Ovary (tissue), 9 donors: ENCODE measurements around the gene CTH. TPM values are rescaled to one million over a fixed set of nuclear protein-coding genes. Genes with fewer than 3 reads are reported as not detected.
"Not testable (repeated sequence)": the region's sequence is repeated elsewhere in the genome, so short reads cannot be mapped to it uniquely, and the experiment has no call there.

Source experiments
- DNase-seq, 5 donors: peaks; one replicate each; pipeline ENCODE4 v3.0.0-alpha.2; 2019 to 2020
- H3K27ac ChIP-seq, 2 donors: fragments of 200-600 bp; one replicate each; pipeline versions ENCODE4 v1.5.1 to v1.8.0; 2019 to 2022
- H3K27me3 ChIP-seq: fragments of 200-600 bp; one replicate; pipeline ENCODE4 v1.8.0; 2022
- H3K36me3 ChIP-seq: fragments of 200-600 bp; sonication (generic); one replicate; pipeline ENCODE4 v1.5.1; 2019
- H3K4me1 ChIP-seq: one replicate; pipeline ENCODE4 v1.8.1; 2013; ENCODE audit warnings: mild to moderate bottlenecking, moderate library complexity; ENCODE audit not compliant: insufficient read depth
- H3K4me3 ChIP-seq: fragments of 200-600 bp; sonication (generic); one replicate; pipeline ENCODE4 v1.5.1; 2017
- H3K9me3 ChIP-seq, 2 donors: fragments of 200-600 bp in 1 of 2; sonication (generic) in 1 of 2; one replicate each; pipeline versions ENCODE4 v1.5.1 to v1.8.1; 2013 to 2019; ENCODE audit warnings: mild to moderate bottlenecking in 1 of 2, moderate library complexity in 1 of 2
- EP300 ChIP-seq: sonication (generic); formaldehyde crosslinking; IDR thresholded peaks from one replicate; pipeline ENCODE4 v1.6.1; 2017; ENCODE audit warnings: antibody characterized with exemption
- POLR2A ChIP-seq: fragments of 450-650 bp; IDR thresholded peaks from one replicate; pipeline ENCODE4 v1.6.1; 2017; ENCODE audit warnings: antibody characterized with exemption, mild to moderate bottlenecking, moderate library complexity
- WGBS, 3 donors: extraction: QIAGEN DNeasy Blood & Tissue Kit in 1 of 3; methylation state at CpG; one replicate each; pipeline versions ENCODE4 v1.1.5 to v1.1.7; 2013 to 2017; 5-methylcytosine and 5-hydroxymethylcytosine counted together
- intact Hi-C, 4 donors: fragments of 100-400 bp; cut with DNase I; formaldehyde crosslinking; loops; one replicate each; pipeline versions ENCODE4 v1.11.0 to v1.15.1; 2022 to 2023
- polyA plus RNA-seq, 2 donors: library from polyadenylated mRNA; stranded (reverse); fragments of 200-250 nt in 1 of 2; fragments of 350-450 nt in 1 of 2; fragmentation: Illumina TruSeq in 1 of 2; extraction: RNeasy Lipid Tissue Mini Kit (QIAGEN cat#74804) in 1 of 2; gene quantifications; one replicate each; pipeline ENCODE4 v1.2.3, GENCODE V29; 2013 to 2014
- total RNA-seq, 7 donors: library from RNA; depleted of rRNA in 2 of 7; stranded (reverse); fragments of >200 nt in 2 of 7; fragmentation: NEBNext Ultra II Directional in 3 of 7; extraction: Animal tissue kit (Norgen Biotek cat#: 25700) in 3 of 7; gene quantifications; one replicate each; pipeline versions ENCODE4 v1.1.0 to v1.2.4, GENCODE V29; 2016 to 2023
- TF ChIP-seq, protein P1 (sequence below), 3 donors: fragments of 450-650 bp in 2 of 3; fragments of 200-600 bp in 1 of 3; IDR thresholded peaks; one replicate each; pipeline versions ENCODE4 v1.5.1 to v1.8.0; 2016 to 2022; ENCODE audit warnings: antibody characterized with exemption in 3 of 3, mild to moderate bottlenecking in 1 of 3
- donor health status: DM: no; HTN: no; CAD: no; lungs with moderate emphysema.
- donor health status: DM: no; HTN: no; CAD: no.
- donor health status: Bipolar disorder and iron deficiency.
- donor health status: DM: yes; HTN: yes; CAD: no.
- donor health status: DM: no; HTN: no; CAD: no.
- donor health status: DM: yes; HTN: yes; CAD: no.

Gene CTH
- total and polyA plus RNA-seq, 9 donors, result 4.7 to 36.2 (median 15.8) TPM

DNA sequence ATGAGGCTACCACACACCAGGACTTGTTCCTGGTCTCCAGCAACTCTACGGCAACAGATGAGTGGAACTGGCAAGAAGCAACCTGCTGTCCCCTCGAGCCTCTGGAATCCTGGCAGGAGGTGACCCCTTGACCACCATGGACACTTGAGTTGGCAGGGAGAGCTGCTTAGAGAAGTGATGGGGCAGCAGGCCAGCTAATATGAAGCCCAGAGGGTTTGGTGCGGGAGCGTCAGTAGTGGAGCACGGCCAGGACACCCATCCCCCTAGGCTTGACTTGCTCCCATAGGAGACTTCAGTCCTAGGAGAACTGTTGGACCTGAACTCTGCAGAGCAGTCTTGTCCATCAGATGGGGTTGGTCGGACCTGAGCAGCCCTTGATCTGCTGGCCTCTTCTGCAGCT is 56.5 kb downstream of the CTH start:
- Histone ChIP-seq H3K27ac (no peak overlapping the region), H3K9me3 (no peaks in the 10 kb centered on the region), H3K4me3 (no peak overlapping the region), H3K4me1 (no peaks in the 10 kb centered on the region), H3K36me3 (no peaks in the 10 kb centered on the region), H3K27me3 (no peaks in the 10 kb centered on the region)
- no peak for DNase-seq
- 74 to 79% (median 78%) methylated on average over 6 of the region's 6 CpGs for WGBS, 3 donors
- intact Hi-C loops, result no loop called here
- TF ChIP-seq, protein P1, sequence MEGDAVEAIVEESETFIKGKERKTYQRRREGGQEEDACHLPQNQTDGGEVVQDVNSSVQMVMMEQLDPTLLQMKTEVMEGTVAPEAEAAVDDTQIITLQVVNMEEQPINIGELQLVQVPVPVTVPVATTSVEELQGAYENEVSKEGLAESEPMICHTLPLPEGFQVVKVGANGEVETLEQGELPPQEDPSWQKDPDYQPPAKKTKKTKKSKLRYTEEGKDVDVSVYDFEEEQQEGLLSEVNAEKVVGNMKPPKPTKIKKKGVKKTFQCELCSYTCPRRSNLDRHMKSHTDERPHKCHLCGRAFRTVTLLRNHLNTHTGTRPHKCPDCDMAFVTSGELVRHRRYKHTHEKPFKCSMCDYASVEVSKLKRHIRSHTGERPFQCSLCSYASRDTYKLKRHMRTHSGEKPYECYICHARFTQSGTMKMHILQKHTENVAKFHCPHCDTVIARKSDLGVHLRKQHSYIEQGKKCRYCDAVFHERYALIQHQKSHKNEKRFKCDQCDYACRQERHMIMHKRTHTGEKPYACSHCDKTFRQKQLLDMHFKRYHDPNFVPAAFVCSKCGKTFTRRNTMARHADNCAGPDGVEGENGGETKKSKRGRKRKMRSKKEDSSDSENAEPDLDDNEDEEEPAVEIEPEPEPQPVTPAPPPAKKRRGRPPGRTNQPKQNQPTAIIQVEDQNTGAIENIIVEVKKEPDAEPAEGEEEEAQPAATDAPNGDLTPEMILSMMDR (IDR thresholded peaks at IDR 0.05), result no peak
- no peak for TF ChIP-seq POLR2A
- TF ChIP-seq EP300, result no peak

DNA sequence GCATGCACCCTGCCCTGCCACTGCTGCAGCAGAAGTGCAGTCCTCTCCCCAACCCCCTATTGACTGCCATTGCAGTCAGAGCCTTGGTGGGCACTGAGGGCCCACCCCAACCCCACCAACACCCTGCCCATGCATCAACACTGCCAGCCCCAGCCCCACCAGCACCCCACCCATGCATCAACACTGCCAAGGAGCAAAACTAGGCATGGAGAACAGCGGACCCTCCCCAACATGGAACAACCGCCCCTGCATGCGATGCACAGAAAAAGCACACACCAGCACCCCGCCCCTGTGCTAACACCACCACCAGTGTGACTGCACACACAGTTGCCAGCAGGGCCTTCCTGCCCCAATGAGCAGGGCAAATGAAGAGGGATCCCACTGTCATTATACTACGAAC is 57.1 kb downstream of the CTH start:
- H3K9me3 ChIP-seq, result no peaks in the 10 kb centered on the region
- H3K4me1 ChIP-seq, result no peaks in the 10 kb centered on the region
- DNase-seq, result no peak
- no peaks in the 10 kb centered on the region for H3K27me3 ChIP-seq
- H3K36me3 ChIP-seq, result no peaks in the 10 kb centered on the region
- intact Hi-C loops, result no loop called here
- WGBS, 3 donors, result 83 to 97% (median 96%) methylated on average over 5 of the region's 5 CpGs
- no peak overlapping the region for H3K4me3 ChIP-seq
- TF ChIP-seq EP300, result no peak
- TF ChIP-seq, protein P1 (IDR thresholded peaks at IDR 0.05), result no peak
- no peak overlapping the region for H3K27ac ChIP-seq

DNA sequence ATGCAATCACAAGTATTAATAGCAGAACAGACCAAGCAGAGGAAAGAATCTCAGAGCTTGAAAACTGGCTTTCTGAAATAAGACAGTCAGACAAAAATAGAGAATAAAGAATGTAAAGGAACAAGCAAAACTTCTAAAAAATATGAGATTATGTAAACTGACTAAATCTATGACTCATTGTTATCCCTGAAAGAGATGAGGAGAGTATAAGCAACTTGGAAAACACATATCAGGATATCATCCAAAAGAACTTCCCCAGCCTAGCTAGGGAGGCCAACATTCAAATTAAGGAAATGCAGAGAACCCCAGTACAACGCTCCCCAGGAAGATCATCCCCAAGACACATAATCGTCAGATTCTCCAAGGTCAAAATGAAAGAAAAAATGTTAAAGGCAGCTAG is 58.1 kb downstream of the CTH start:
- H3K4me3 ChIP-seq, H3K9me3 ChIP-seq, DNase-seq, intact Hi-C loops, H3K36me3 ChIP-seq, H3K27ac ChIP-seq, H3K4me1 ChIP-seq, H3K27me3 ChIP-seq: not testable (repeated sequence)
- 45 to 52% (median 51%) methylated on average over 2 of the region's 2 CpGs for WGBS, 3 donors

DNA sequence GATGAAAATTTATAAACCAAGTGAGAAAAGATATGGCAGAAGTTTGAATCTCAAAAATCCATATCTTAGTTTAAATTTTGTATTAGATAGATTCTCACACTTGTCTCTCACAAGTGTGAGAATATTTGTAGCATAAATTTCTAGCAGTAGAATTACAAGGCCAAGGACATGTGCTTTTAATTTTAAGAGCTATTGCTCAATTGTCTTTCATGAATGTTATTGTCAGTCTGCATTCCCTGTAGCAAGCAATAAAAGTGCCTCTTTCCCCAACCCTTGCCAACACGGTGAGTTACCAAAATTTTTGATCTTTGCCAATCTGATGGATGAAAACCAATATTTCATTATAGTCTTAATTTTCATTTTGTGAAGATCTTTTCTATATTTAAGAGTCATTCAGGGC is 64.0 kb downstream of the CTH start:
- intact Hi-C loops, result no loop called here
- TF ChIP-seq, protein P1 (IDR thresholded peaks at IDR 0.05), result no peak
- TF ChIP-seq EP300 (no peak), POLR2A (no peak)
- H3K4me3 ChIP-seq, result no peak overlapping the region
- no peaks in the 10 kb centered on the region for H3K4me1 ChIP-seq
- DNase-seq, result no peak
- no peaks in the 10 kb centered on the region for H3K9me3 ChIP-seq
- H3K27ac ChIP-seq, result no peak overlapping the region
- WGBS, 3 donors, result 83 to 92% (median 84%) methylated on average over 1 of the region's 1 CpG
- H3K36me3 ChIP-seq, result no peaks in the 10 kb centered on the region
- no peaks in the 10 kb centered on the region for H3K27me3 ChIP-seq

DNA sequence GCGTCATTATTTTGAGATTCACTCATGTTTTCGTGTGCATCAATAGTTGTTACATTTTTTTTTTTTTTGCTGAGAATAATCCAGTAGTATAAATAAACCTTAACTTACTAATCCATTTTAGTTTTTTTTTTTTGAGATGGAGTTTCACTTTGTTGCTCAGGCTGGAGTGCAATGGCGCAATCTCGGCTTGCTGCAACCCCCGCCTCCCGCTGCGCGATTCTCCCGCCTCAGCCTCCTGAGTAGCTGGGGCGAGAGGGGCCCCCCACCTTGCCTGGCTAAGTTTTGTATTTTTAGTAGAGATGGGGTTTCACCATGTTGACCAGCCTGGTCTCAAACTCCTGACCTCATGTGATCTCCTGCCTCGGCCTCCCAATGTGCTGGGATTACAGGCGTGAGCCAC is 66.0 kb downstream of the CTH start:
- H3K27me3 ChIP-seq, result no peaks in the 10 kb centered on the region
- TF ChIP-seq EP300 (no peak), POLR2A (no peak)
- TF ChIP-seq, protein P1 (IDR thresholded peaks at IDR 0.05), result no peak
- intact Hi-C loops, result no loop called here
- H3K36me3 ChIP-seq, result no peaks in the 10 kb centered on the region
- no peak overlapping the region for H3K4me3 ChIP-seq
- no peak for DNase-seq
- H3K4me1 ChIP-seq, result no peaks in the 10 kb centered on the region
- WGBS, 3 donors, result 94 to 97% (median 95%) methylated on average over 12 of the region's 12 CpGs
- no peak overlapping the region for H3K27ac ChIP-seq
- no peaks in the 10 kb centered on the region for H3K9me3 ChIP-seq

DNA sequence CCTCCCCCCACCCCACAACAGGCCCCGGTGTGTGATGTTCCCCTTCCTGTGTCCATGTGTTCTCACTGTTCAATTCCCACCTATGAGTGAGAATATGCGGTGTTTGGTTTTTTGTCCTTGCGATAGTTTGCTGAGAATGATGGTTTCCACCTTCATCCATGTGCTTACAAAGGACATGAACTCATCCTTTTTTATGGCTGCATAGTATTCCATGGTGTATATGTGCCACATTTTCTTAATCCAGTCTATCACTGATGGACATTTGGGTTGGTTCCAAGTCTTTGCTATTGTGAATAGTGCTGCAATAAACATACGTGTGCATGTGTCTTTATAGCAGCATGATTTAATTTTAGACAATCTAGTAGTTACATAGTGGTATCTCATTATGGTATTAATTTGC is 66.8 kb downstream of the CTH start:
- H3K27me3 ChIP-seq, DNase-seq, H3K36me3 ChIP-seq, H3K27ac ChIP-seq, H3K4me1 ChIP-seq, intact Hi-C loops, H3K4me3 ChIP-seq, H3K9me3 ChIP-seq: not testable (repeated sequence)
- 91 to 99% (median 92%) methylated on average over 4 of the region's 4 CpGs for WGBS, 3 donors
